Esophagus (tissue), 2 donors: ENCODE data around the gene MAGEB4. TPM values are rescaled to one million over a fixed set of nuclear protein-coding genes. Genes with fewer than 3 reads are reported as not detected.

Experiments used
- H3K27ac ChIP-seq, 2 donors: one replicate each; pipeline ENCODE4 v1.5.1; 2013; ENCODE audit warnings: low read depth in 2 of 2, mild to moderate bottlenecking in 2 of 2, inconsistent platforms in 1 of 2, low read length in 1 of 2, moderate library complexity in 1 of 2
- H3K27me3 ChIP-seq, 2 donors: one replicate each; pipeline ENCODE4 v1.6.1; 2013; ENCODE audit warnings: low read length in 2 of 2, control low read depth in 1 of 2, mild to moderate bottlenecking in 1 of 2; ENCODE audit not compliant: insufficient read depth in 2 of 2, control insufficient read depth in 1 of 2
- H3K36me3 ChIP-seq, 2 donors: one replicate each; pipeline ENCODE4 v1.6.1; 2013; ENCODE audit warnings: low read length in 1 of 2; ENCODE audit not compliant: control insufficient read depth in 2 of 2, insufficient read depth in 2 of 2
- H3K4me1 ChIP-seq, 2 donors: one replicate each; pipeline ENCODE4 v1.6.1; 2013; ENCODE audit warnings: low read length in 1 of 2; ENCODE audit not compliant: control insufficient read depth in 2 of 2, insufficient read depth in 2 of 2
- H3K4me3 ChIP-seq, 2 donors: one replicate each; pipeline ENCODE4 v1.5.1; 2013; ENCODE audit warnings: low read length in 2 of 2, mild to moderate bottlenecking in 2 of 2, low read depth in 1 of 2, moderate library complexity in 1 of 2
- H3K9me3 ChIP-seq, 2 donors: one replicate each; pipeline ENCODE4 v1.6.1; 2013; ENCODE audit warnings: mild to moderate bottlenecking in 2 of 2, low read depth in 1 of 2, low read length in 1 of 2, moderate library complexity in 1 of 2; ENCODE audit not compliant: control insufficient read depth in 2 of 2, insufficient read depth in 1 of 2
- WGBS, 2 donors: extraction: QIAGEN DNeasy Blood & Tissue Kit; methylation state at CpG; one replicate each; pipeline ENCODE4 v1.1.7; 2013; 5-methylcytosine and 5-hydroxymethylcytosine counted together
- polyA plus RNA-seq, 2 donors: library from polyadenylated mRNA; stranded (reverse); fragments of 200-250 nt; gene quantifications; one replicate each; pipeline ENCODE4 v1.2.3, GENCODE V29; 2013
- donor health status: healthy with polysubstance abuse.
- donor health status: Bipolar disorder and iron deficiency.

The MAGEB4 gene
- polyA plus RNA-seq, 2 donors = not detected

DNA sequence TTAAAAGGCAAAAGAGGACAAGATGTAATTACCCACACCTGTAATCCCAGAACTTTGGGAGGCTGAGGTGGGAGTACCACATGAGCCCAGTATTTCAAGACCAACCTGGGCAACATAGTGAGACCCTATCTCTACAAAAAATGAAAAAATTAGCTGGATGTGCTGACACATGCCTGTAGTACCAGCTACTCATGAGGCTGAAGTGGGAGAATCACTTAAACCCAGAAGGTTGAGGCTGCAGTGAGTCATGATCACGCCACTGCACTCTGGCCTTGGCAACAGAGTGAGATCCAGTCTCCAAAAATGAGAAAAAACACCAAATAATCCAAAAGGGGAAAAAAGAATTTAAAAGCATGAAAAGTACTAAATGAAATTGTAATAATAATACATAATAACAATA lies 36.6 kb downstream of the MAGEB4 start:
- Histone ChIP-seq H3K27me3 (no peaks in the 10 kb centered on the region), H3K27ac (no peak overlapping the region), H3K9me3 (no peaks in the 10 kb centered on the region), H3K4me1 (no peaks in the 10 kb centered on the region), H3K36me3 (no peaks in the 10 kb centered on the region), H3K4me3 (no peak overlapping the region)
- 61 to 67% methylated on average over 1 of the region's 1 CpG for WGBS, 2 donors

- H3K4me1 ChIP-seq = no peaks in the 10 kb centered on the region
- no peak overlapping the region for H3K4me3 ChIP-seq
- H3K27me3 ChIP-seq = no peaks in the 10 kb centered on the region
- H3K9me3 ChIP-seq = no peaks in the 10 kb centered on the region
- WGBS, 2 donors = 69 to 78% methylated on average over 1 of the region's 1 CpG
- no peak overlapping the region for H3K27ac ChIP-seq
- H3K36me3 ChIP-seq = no peaks in the 10 kb centered on the region
Observed at GRCh38 chrX:30280428-30280827, 38.6 kb downstream of the MAGEB4 start.

DNA sequence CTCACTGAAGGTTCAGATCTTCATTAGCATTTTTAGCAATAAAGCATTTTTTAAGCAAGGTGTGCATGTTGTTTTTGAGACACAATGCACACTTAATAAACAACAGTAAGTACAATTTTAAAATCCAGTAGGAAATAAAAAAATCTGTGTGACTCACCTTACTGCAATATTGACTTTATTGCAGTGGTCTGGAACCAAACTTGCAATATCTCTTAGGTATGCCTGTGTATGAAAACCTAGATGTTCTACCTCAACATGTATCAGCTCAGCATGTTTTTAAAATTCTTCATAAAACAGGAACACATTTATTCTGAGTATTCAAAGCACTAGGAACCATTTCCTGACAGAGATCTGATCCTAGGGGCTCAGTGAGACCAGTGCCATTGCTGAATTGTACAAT lies 40.7 kb downstream of the MAGEB4 start:
- no peaks in the 10 kb centered on the region for H3K36me3 ChIP-seq
- H3K27me3 ChIP-seq = no peaks in the 10 kb centered on the region
- no peak overlapping the region for H3K27ac ChIP-seq
- no peak overlapping the region for H3K4me3 ChIP-seq
- H3K9me3 ChIP-seq = no peaks in the 10 kb centered on the region
- H3K4me1 ChIP-seq = no peaks in the 10 kb centered on the region

- no peaks in the 10 kb centered on the region for H3K27me3 ChIP-seq
- no peak overlapping the region for H3K4me3 ChIP-seq
- 56 to 70% methylated on average over 3 of the region's 3 CpGs for WGBS, 2 donors
- no peaks in the 10 kb centered on the region for H3K9me3 ChIP-seq
- H3K36me3 ChIP-seq = no peaks in the 10 kb centered on the region
- H3K27ac ChIP-seq = no peak overlapping the region
- H3K4me1 ChIP-seq = no peaks in the 10 kb centered on the region
Observed at GRCh38 chrX:30283456-30284200, 41.8 kb downstream of the MAGEB4 start.

Other genes starting within 250 kb of the MAGEB4 start
- gene MAGEB2, start 26.4 kb upstream of the MAGEB4 start, polyA plus RNA-seq = not detected
- not detected for gene MAGEB3, start 11.3 kb upstream of the MAGEB4 start, polyA plus RNA-seq
- not detected for gene MAGEB1, start 5.1 kb downstream of the MAGEB4 start, polyA plus RNA-seq
- under 1 TPM in 1 of 2 donors, not detected in 1; 0.02 TPM for gene NR0B1, start 67.4 kb downstream of the MAGEB4 start, polyA plus RNA-seq